HG02798 (cell line): ENCODE results near the gene PTPRN2.

Experiments
- ATAC-seq: cut with Tn5 transposase; IDR thresholded peaks from one replicate; pipeline ENCODE4 v1.9.1; 2021; ENCODE audit warnings: mild to moderate bottlenecking; ENCODE audit not compliant: unreplicated experiment, poor library complexity

The PTPRN2 gene

GRCh38 chr7:158581440-158582088 is 6.1 kb downstream of the PTPRN2 start:
- no peak for ATAC-seq

- no peak for ATAC-seq
Observed at GRCh38 chr7:158579662-158580646, 7.7 kb downstream of the PTPRN2 start.

GRCh38 chr7:158576050-158576762 is 11.4 kb downstream of the PTPRN2 start:
- ATAC-seq, result no peak

- ATAC-seq, result no peak
Observed at GRCh38 chr7:158574308-158575036, 13.2 kb downstream of the PTPRN2 start.

- no peak for ATAC-seq
Observed at GRCh38 chr7:158573310-158573709, 14.3 kb downstream of the PTPRN2 start.

GRCh38 chr7:158572000-158572828 is 15.4 kb downstream of the PTPRN2 start:
- ATAC-seq, result no peak

- no peak for ATAC-seq
Observed at GRCh38 chr7:158570449-158571170, 17.0 kb downstream of the PTPRN2 start.

GRCh38 chr7:158569858-158570323 is 17.7 kb downstream of the PTPRN2 start:
- ATAC-seq, result no peak

- no peak for ATAC-seq
Observed at GRCh38 chr7:158568974-158569857, 18.4 kb downstream of the PTPRN2 start.

GRCh38 chr7:158567153-158567603 is 20.4 kb downstream of the PTPRN2 start:
- ATAC-seq, result no peak

- ATAC-seq, result no peak
Observed at GRCh38 chr7:158564663-158565035, 23.0 kb downstream of the PTPRN2 start.

- ATAC-seq, result no peak
Observed at GRCh38 chr7:158563911-158564662, 23.5 kb downstream of the PTPRN2 start.

GRCh38 chr7:158563051-158563450 is 24.6 kb downstream of the PTPRN2 start:
- ATAC-seq, result no peak

GRCh38 chr7:158562517-158562916 is 25.1 kb downstream of the PTPRN2 start:
- no peak for ATAC-seq

GRCh38 chr7:158561659-158562058 is 26.0 kb downstream of the PTPRN2 start:
- no peak for ATAC-seq

GRCh38 chr7:158560386-158560785 is 27.2 kb downstream of the PTPRN2 start:
- ATAC-seq, result no peak

GRCh38 chr7:158559356-158559755 is 28.3 kb downstream of the PTPRN2 start:
- ATAC-seq, result no peak
